HEK293T (cell line): ENCODE data around the gene ANKRD29.

Experiments
- FOXM1 ChIP-seq: fragments of 450-650 bp; IDR thresholded peaks from 2 replicates; pipeline ENCODE4 v1.6.1; 2017; ENCODE audit warnings: mild to moderate bottlenecking, borderline replicate concordance
- NFRKB ChIP-seq: fragments of 450-650 bp; IDR thresholded peaks from 2 replicates; pipeline ENCODE4 v1.6.1; 2016; ENCODE audit warnings: mild to moderate bottlenecking, moderate library complexity
- SP1 ChIP-seq: fragments of 450-650 bp; IDR thresholded peaks from 2 replicates; pipeline ENCODE4 v1.6.1; 2017
- SUZ12 ChIP-seq: fragments of 450-650 bp; IDR thresholded peaks from 2 replicates; pipeline ENCODE4 v1.6.1; 2016; ENCODE audit warnings: mild to moderate bottlenecking
- TARDBP ChIP-seq: fragments of 450-650 bp; IDR thresholded peaks from 2 replicates; pipeline ENCODE4 v1.6.1; 2016

DNA sequence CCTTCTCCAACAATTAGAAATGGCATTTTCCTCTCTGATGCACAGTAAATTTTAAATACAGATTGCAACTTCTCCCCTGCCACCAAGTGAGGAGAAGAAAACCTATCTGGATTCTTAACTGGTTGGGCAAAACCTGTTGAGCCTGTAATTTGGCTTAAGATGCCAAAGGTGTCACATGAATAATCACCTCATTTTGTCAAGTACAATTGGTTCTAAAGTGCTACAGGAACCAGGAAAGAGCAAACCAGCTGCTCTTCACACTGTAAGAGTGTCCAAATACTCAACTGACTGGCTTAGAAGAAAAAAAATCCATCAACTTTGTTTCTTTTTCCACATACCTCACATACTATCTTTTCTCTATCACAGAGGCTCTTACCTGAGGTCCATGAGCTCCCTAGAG lies 111.8 kb downstream of the ANKRD29 start:
- TF ChIP-seq FOXM1: no peak
- no peak for TF ChIP-seq TARDBP
- no peak for TF ChIP-seq SP1
- no peak for TF ChIP-seq SUZ12
- no peak for TF ChIP-seq NFRKB
